GM18951 (cell line): ENCODE measurements around the gene DNASE1L2.
"Not testable (repeated sequence)": the region's sequence is repeated elsewhere in the genome, so short reads cannot be mapped to it uniquely, and the experiment has no call there.

ENCODE experiments used
- POLR2A ChIP-seq: IDR thresholded peaks from 4 replicates; pipeline ENCODE4 v1.6.1; 2011; ENCODE audit warnings: mild to moderate bottlenecking; ENCODE audit not compliant: insufficient read length, insufficient read depth; ENCODE audit errors: extremely low read depth
- in situ Hi-C: fragments of 300-500 bp; cut with MboI; formaldehyde crosslinking; loops from one replicate; pipeline ENCODE4 v1.12.0; 2022; ENCODE audit warnings: low sequenced_read_pairs, mixed read lengths, inconsistent platforms; ENCODE audit not compliant: unreplicated experiment

DNASE1L2 gene

DNA sequence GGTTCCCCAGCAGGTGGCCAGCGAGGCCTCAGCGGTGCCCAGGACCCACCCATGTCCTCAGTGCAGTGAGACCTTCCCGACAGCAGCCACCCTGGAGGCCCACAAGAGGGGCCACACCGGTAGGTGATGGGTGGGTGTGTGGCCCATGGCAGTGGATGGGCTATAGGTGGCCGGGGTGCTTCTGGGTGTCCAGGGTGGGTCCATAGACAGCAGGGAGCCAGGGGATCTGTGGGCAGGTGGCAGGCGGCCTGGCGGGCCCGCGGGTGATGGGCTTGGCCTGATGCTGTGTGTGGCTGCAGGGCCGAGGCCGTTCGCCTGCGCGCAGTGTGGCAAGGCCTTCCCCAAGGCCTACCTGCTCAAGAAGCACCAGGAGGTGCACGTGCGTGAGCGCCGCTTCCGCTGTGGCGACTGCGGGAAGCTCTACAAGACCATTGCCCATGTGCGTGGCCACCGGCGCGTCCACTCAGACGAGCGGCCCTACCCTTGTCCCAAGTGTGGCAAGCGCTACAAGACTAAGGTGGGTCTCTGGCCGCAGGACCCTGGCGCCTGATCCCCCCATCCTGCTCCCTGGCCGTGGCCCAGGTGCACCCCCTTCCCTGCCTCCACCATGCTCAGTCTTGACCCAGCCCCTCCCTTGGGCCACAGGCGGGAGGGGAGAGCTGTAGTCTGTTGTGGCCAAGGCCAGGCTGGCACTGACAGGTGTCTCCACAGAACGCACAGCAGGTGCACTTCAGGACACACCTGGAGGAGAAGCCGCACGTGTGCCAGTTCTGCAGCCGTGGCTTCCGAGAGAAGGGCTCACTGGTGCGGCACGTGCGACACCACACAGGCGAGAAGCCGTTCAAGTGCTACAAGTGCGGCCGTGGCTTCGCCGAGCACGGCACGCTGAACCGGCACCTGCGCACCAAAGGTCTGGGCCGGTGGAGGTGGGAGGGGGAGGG, 2.1 kb upstream of the DNASE1L2 start:
- in situ Hi-C loops = no loop called here
- no peak for TF ChIP-seq POLR2A

DNA sequence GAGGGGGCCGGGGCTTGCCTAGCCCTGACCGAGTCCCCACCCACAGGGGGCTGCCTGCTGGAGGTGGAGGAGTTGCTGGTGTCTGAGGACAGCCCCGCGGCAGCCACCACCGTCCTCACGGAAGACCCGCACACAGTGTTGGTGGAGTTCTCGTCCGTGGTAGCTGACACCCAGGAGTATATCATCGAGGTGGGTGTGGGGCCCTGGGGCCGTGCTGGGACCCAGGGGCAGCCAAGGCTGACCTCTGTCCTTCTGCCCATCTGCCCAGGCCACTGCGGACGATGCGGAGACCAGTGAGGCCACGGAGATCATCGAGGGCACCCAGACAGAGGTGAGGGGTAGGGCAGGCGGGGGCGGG, 1.5 kb upstream of the DNASE1L2 start:
- in situ Hi-C loops = no loop called here
- no peak for TF ChIP-seq POLR2A

DNA sequence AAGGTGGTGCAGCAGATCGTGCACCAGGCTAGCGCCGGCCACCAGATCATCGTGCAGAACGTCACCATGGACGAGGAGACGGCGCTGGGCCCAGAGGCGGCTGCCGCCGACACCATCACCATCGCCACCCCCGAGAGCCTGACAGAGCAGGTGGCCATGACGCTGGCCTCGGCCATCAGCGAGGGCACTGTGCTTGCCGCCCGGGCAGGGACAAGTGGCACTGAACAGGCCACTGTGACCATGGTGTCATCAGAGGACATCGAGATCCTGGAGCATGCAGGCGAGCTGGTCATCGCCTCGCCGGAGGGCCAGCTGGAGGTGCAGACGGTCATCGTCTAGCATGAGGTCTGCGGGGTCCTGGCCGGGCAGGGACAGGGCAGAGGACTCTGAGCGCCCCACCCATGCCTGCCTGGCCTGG, 1.0 kb upstream of the DNASE1L2 start:
- in situ Hi-C loops = no loop called here
- TF ChIP-seq POLR2A = no peak

DNA sequence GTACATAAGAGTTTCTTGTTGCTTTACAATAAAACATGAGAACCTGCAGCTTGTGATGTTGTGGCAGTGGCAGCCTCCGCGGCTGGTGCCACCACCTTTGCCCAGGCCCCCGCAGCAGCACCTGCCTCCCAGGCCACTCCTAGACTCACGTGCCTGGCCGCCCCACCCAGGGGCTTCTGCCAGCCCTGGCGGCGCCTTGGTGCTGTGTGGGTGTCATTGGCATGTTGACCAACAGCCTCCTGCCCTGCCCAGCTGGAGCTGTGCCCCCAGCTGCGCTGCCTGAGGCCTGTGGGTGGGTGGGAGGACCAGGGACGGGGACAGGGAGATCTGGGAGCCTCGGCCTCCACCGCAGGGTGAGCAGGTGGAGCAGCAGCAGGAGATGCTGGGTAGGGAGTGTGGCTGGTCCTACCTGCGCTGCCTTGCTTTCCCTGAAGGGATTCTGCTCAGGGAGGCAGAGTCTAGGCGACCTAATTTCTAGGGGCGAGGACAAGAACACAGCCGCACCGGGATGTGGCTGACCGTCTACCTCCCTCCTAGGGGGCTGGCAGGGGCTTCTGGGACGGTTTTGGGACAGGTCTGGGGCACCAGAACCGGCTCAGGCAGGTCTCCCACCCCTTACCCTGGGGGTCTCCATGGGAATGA, 428 bp upstream of the DNASE1L2 start:
- in situ Hi-C loops = no loop called here
- no peak for TF ChIP-seq POLR2A

DNA sequence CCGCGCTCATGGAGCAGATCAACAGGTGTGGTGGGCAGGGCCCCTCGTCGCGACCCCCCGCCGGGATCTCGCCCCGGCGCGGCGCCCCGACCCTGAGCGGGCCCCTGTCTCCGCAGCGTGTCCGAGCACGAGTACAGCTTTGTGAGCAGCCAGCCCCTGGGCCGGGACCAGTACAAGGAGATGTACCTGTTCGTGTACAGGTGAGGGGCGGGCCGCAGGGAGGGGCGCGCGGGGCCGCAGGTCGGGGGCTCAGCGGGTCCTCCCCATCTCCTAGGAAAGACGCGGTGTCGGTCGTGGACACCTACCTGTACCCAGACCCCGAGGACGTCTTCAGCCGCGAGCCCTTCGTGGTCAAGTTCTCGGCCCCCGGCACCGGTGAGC, 848 bp downstream of the DNASE1L2 start:
- in situ Hi-C loops = no loop called here

DNA sequence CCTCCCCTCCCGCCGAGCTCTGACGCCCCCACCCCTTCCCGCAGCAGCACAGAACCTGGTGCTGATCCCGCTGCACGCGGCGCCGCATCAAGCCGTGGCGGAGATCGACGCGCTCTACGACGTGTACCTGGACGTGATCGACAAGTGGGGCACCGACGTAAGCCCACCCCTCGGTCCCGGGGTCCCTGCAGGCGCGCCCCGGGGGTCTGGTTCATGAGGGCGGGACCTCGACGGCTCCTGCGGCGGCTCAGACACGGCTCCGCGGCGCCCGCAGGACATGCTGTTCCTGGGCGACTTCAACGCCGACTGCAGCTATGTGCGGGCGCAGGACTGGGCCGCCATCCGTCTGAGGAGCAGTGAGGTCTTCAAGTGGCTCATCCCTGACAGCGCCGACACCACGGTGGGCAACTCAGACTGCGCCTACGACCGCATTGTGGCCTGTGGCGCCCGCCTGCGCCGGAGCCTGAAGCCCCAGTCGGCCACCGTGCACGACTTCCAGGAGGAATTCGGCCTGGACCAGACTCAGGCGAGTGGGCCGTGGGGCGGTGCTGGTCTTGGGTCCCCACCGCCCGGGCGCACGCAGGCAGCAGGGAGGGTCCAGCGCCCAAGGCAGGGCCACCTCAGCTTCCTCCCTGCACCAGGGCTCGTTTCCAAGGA, 1.4 kb downstream of the DNASE1L2 start:
- TF ChIP-seq POLR2A = no peak
- in situ Hi-C loops = no loop called here

More for the DNA sequence above, 848 bp downstream of the DNASE1L2 start:
- TF ChIP-seq POLR2A = no peak

DNA sequence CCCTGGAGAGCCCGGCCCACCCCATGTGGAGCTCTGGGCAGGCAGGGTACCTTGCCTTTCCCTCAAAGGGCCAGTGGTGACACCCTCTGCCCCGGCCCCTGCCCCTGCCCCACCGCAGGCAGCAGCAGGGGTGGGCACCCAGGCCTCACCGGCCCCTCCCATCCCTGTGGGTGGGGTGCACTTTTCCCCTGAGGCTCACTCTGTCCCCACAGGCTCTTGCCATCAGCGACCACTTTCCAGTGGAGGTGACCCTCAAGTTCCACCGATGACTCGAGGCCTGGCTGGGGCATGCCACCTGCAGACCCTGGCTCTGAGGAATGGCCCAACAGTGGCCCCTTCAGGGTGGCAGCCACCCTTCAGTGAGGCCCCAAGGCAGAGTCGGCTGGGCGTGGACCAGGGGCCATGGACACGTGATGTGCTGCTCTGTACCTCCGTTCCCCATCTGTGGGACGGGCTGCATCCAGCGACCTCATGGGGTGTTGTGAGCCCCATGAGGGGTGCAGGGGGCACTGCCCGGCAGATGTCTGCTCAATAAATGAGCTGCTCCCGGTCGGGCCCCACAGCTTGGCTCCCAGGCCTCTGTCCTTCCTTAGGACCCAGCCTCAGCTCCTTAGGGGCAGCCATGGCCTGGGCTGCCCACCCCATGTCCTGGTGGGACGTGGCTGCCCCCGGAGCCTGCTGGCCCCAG, 2.0 kb downstream of the DNASE1L2 start:
- peak; percentile 23 for TF ChIP-seq POLR2A
- in situ Hi-C loops = no loop called here

DNA sequence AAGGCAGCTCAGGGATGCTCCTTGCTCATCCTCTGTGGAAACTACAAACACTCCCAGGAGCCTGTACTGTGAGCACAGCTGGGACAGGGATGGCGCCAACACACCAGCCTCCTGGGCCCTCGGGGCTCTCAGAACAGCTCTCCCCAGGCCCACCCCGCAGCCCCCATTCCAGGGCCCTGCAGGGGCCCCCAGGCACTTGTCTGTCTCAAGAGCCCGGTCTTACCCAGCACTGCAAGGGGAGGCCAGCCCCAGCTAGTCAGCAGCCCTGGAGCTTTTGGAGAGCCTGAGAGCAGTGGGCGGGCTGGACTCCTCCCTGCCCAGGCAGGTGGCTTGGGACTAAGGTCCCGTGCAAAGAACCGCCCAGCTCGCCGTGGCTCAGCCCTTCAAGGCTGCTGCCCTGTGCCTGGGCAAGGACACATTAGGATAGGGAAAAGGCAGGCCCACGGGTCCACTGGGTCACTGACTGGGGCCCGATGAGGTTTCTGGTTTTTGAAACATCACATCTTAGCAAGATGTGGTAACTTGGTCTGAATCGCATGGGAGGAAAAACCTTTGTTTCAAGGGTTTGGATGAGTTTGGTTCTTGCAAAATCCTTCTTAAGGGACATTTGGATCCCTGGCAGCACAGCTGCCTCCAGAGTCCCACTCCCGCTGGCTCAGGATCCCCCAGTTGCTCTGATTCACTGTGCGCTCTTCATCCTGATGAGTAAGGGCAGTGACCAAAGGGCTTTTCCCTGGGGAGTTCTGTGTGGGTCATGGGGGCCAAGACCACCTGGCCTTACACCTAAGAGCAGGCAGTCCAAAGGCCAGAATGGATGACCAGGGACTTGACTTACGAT, 2.8 kb downstream of the DNASE1L2 start:
- TF ChIP-seq POLR2A = no peak
- in situ Hi-C loops = no loop called here

DNA sequence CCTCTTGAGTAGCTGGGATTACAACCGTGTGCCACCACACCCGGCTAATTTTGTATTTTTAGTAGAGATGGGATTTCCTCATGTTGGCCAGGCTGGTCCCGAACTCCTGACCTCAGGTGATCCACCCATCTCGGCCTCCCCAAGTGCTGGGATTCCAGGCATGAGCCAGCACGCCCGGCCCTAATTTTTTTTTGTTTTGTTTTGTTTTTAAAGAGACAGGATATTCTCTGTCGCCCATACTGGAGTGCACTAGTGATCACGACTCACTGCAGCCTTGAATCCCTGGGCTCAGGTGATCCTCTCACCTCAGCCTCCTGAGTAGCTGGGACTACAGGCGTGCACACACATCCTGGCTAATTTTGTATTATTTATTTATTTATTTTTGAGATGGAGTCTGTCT, 4.1 kb downstream of the DNASE1L2 start:
- in situ Hi-C loops = not testable (repeated sequence)

DNA sequence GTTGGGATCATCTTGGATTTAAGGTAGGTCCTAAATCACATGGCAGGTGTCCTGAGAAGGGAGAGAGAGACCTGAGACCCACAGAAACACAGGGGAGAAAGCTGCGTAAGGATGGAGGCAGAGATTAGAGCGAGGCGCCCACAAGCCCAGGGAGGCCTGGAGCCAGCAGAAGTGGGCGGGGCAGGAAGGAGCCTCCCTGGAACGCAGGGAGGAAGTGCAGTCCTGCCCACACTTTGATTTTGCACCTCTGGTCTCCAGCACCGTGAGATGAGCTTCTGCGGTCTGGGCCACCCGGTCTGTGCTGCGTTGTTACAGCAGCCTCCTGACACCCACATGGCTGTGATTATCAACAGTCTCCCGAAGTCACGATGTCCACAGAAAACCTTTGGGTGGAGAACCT, 6.4 kb downstream of the DNASE1L2 start:
- no peak for TF ChIP-seq POLR2A
- in situ Hi-C loops = no loop called here

DNA sequence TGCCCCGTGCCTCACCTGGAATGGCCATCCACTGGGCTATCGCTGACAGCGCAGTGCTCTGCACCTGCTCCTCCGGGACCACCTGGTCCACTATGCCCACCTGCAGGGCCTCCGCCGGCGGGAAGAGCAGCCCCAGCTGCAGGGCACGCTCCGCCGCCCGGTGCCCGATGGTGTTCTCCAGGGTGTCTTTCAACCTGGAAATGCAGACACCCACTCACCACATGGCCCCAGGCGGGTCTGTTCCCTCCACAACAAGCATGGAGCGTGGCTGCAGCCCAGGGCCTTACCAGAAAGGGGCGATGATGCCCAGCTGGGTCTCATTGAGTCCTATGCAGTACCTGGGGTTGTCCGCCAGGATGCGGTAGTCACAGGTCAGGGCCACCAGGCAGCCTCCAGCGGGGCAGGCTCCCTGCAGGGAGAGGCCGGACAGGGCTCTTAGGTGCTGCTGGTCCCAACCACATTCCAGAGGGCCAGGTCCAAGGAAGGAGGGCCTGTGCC, 6.8 kb downstream of the DNASE1L2 start:
- in situ Hi-C loops = no loop called here
- no peak for TF ChIP-seq POLR2A

DNA sequence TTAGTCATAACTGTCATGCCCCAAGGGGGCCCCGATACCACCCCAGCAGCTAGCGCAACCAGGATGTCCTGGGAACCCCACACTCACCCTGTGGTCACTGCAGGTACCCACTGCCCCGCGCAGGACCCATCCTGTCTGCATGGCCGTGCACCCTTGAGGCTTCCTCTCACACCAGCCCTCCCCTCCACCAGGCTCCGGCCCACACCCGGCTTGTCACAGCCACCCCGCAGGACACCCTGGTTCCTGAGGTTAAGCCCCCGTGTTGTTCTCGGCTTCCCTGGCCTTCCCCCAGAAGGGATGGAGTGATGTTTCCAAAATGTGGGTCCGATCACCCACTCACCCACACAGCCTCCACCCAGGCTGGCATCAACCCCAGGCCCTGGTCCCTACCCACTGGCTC, 7.5 kb downstream of the DNASE1L2 start:
- no peak for TF ChIP-seq POLR2A
- in situ Hi-C loops = no loop called here

DNA sequence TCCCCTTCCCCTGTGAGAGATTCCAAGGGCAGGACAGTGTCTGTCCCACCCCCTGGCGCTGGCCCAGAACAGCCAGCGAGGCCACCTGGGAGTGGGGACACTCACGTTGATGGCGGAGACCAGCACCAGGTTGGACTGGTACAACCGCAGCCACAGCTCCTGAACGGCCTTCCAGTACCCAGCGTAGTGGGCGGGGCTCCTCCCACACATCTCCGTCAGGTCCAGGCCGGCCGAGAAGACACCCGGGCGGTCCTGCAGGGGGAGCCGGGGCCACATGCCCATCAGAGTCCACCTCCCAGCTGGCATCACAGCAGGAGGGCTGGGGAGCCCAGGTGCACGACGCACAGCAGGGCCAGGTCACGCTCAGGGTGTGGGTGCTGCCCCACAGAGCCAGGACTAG, 8.1 kb downstream of the DNASE1L2 start:
- TF ChIP-seq POLR2A = no peak
- in situ Hi-C loops = no loop called here
